Fibroblast of mammary gland (primary cell): ENCODE data around the gene FSTL4.

Experiments used
- DNase-seq: peaks from one replicate; pipeline ENCODE4 v3.0.0-alpha.2; 2010; ENCODE audit warnings: low read depth
- H3K4me3 ChIP-seq: 2 replicates; pipeline ENCODE4 v1.5.1; 2011; ENCODE audit warnings: low read depth, mild to moderate bottlenecking, low read length, moderate library complexity; ENCODE audit not compliant: control insufficient read depth
- TF ChIP-seq, protein P1 (sequence below): conservative IDR thresholded peaks from 2 replicates; pipeline ENCODE4 v1.5.1; 2011; ENCODE audit warnings: low read depth, low read length, inconsistent platforms; ENCODE audit not compliant: control insufficient read depth, insufficient read depth

The FSTL4 gene

DNA sequence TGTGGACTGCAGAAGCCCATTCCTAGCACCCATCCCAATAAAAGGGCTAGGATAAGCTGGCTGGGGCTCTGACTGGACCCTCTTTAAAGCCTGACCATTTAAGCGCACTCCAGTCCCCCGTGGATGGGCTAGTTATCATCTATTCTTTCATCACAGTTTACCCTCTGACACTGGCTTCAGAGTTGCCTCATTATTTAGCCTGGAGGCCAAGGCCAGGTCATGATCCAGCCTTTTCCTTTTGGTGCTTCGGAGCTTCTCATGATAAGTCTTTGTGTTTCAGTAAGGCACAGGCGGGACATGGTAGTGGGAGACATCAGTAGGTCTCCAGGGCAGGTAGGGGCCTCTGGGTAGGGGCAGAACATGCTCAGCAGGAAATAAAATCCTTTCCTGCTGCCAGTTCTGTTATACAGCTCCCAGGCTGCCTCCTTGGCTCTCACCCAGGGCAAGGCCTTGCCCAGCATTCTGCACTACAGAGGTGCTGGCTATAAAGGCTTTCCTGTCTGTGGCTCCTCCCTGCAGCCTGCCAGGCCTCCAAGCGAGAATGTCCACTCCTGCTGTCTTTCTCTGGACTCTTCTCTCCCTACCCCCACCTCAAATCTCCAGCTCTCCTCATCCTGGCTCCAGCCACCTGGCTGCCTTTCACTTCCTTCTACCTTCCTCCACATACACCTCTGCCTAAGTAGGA, 128.8 kb downstream of the FSTL4 start:
- TF ChIP-seq, protein P1, sequence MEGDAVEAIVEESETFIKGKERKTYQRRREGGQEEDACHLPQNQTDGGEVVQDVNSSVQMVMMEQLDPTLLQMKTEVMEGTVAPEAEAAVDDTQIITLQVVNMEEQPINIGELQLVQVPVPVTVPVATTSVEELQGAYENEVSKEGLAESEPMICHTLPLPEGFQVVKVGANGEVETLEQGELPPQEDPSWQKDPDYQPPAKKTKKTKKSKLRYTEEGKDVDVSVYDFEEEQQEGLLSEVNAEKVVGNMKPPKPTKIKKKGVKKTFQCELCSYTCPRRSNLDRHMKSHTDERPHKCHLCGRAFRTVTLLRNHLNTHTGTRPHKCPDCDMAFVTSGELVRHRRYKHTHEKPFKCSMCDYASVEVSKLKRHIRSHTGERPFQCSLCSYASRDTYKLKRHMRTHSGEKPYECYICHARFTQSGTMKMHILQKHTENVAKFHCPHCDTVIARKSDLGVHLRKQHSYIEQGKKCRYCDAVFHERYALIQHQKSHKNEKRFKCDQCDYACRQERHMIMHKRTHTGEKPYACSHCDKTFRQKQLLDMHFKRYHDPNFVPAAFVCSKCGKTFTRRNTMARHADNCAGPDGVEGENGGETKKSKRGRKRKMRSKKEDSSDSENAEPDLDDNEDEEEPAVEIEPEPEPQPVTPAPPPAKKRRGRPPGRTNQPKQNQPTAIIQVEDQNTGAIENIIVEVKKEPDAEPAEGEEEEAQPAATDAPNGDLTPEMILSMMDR: no peak
- DNase-seq: no peak

DNA sequence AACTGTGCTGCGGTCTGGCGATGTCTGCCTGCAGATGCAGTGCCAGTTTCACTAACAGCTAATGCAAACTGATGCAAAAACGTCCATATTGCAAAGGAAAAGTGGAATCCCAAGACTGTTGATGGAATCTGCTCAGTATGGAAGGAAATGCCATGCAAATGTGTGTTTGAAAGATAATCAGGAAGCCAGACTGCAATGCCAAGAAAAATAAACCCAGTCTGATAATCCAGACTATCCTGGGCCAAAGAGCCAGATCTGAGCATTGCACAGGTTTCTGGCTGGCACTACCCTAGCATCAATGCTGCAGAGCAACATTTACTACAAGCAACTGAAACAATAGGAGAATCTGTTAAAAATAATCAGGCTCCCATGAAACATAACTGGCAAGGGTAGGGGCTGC, 130.3 kb downstream of the FSTL4 start:
- no peak overlapping the region for H3K4me3 ChIP-seq
- no peak for DNase-seq
- TF ChIP-seq, protein P1: no peak

More for the DNA sequence above, 128.8 kb downstream of the FSTL4 start:
- H3K4me3 ChIP-seq: no peak overlapping the region

DNA sequence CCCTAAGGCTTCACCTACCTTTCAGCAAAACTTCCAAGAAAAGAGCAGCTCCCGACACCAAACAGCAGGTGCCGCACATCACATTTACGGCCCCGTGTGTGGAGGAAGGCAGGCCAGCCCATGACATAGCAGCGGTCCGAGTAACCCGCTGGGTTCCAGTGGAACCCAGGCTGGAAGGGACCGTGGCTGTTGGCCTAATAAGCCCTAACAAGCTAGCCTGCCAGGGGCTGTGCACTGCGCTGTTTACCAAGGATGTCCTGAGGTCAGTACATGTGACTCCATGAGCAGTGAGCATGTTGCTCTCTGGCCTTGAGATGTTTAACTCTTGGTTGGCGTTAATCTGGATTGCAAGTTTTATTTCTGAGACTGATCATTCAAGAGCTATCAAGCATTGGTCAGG, 131.5 kb downstream of the FSTL4 start:
- TF ChIP-seq, protein P1: no peak
- no peak overlapping the region for H3K4me3 ChIP-seq
- no peak for DNase-seq

DNA sequence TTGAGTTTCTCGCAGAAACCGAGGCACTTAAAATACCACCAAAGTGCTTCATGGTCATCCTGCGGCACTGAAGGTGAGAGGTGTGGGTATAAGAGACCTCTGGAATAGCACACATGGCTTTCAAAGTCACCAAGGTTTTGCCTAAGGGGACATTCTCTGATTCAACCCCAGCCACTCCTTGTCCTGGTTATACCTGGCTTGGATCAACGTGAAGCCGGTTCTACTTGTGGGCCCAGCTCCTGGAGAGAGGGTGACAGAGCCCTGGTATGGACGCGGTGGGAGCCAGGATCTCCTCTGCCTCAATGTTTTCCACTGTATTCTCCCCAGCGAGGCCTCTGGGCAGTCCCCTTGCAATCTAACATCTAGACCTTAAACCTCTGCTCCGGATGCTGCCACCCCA, 132.0 kb downstream of the FSTL4 start:
- TF ChIP-seq, protein P1: no peak
- no peak for DNase-seq
- H3K4me3 ChIP-seq: no peak overlapping the region

DNA sequence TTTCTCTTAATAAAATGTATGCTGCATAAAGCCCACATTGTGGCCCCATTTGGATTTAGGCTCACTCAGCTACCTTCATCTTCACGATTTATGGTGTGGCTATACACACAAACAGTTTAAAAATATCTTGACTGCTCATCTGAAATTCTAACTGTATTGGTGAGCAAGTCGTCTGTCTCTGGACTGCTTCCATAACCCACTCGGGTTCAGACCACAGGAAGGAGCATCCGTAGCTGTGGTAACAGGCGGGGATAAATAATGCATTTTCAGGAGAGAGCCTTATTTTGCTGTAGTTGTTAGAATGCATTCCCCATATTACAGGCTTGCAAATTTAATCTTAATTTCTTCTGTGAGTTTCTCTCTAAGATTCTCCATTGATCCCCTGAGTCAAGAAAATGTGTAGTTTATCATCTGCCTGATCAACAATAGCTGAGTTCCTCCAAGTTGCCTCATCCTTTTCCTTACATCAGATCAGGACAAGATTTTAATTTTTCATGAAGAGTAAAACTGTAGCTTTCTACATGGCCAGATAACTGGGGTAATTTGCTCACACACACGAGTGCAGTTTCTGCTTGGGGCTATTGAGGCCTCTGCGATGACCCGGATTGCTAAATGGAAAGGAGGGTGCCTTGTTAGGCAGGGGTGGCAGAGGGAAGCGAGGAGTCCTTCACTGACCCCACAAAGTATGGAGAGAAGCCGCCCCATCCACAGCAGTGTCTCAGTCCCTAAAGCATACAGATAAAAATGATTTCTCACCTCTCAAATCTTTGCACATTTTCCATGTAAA, 133.9 kb downstream of the FSTL4 start:
- H3K4me3 ChIP-seq: no peak overlapping the region
- peak; percentile 14 for DNase-seq
- TF ChIP-seq, protein P1: no peak

DNA sequence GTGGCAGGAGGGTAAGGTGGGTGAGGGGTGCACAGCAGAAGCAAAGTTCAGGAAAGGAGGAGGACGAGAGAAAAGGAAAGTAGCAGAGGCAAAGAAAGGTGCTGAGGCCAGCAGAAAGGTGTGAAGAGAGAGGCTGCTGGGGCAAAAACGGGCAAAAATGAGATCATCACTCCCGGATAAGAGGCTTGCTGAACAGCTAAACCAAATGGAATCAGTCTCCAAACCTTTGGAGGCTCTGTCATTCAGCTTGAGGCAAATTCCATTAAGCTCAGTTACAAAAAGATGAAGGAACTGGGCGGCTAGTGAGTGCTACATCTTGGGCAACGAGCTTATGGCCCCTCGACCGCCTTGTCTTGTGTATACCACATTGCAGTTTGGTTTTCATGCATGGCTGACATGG, 136.4 kb downstream of the FSTL4 start:
- H3K4me3 ChIP-seq: no peak overlapping the region
- DNase-seq: no peak
- TF ChIP-seq, protein P1: no peak
